Stimulated activated CD4-positive, alpha-beta T cell treated with anti-CD3 and anti-CD28 coated beads, Interleukin-12 subunit alpha, Interleukin-12 subunit beta, amount 100 ng/mL, for 48 hours (primary cell): ENCODE measurements around the gene PREX1.
"Not testable (repeated sequence)": the region's sequence is repeated elsewhere in the genome, so short reads cannot be mapped to it uniquely, and the experiment has no call there.

Experiments
- DNase-seq, 3 donors: peaks; one replicate each; pipeline ENCODE4 v3.0.0-alpha.2; 2020; ENCODE audit warnings: low read depth in 2 of 3, low spot score in 1 of 3

Gene PREX1

GRCh38 chr20:48849299-48849698, 21.5 kb upstream of the PREX1 start:
- DNase-seq: no peak

GRCh38 chr20:48847498-48848205, 19.9 kb upstream of the PREX1 start:
- no peak for DNase-seq

- peak; percentile 54 to 68 (median 66) for DNase-seq
Observed at GRCh38 chr20:48846516-48847492, 19.0 kb upstream of the PREX1 start.

GRCh38 chr20:48845721-48846306, 18.0 kb upstream of the PREX1 start:
- no peak for DNase-seq

GRCh38 chr20:48844996-48845395, 17.2 kb upstream of the PREX1 start:
- no peak for DNase-seq

- not testable (repeated sequence) for DNase-seq
Observed at GRCh38 chr20:48843896-48844295, 16.1 kb upstream of the PREX1 start.

- no peak for DNase-seq
Observed at GRCh38 chr20:48843057-48843806, 15.4 kb upstream of the PREX1 start.

- DNase-seq: no peak
Observed at GRCh38 chr20:48841875-48842529, 14.2 kb upstream of the PREX1 start.

- DNase-seq: no peak
Observed at GRCh38 chr20:48841196-48841874, 13.5 kb upstream of the PREX1 start.

- no peak for DNase-seq
Observed at GRCh38 chr20:48839154-48839917, 11.5 kb upstream of the PREX1 start.

GRCh38 chr20:48837014-48837413, 9.2 kb upstream of the PREX1 start:
- DNase-seq: no peak

- no peak for DNase-seq
Observed at GRCh38 chr20:48835390-48835789, 7.6 kb upstream of the PREX1 start.

GRCh38 chr20:48834278-48834677, 6.5 kb upstream of the PREX1 start:
- no peak for DNase-seq

- no peak for DNase-seq
Observed at GRCh38 chr20:48832405-48832730, 4.6 kb upstream of the PREX1 start.

- no peak for DNase-seq
Observed at GRCh38 chr20:48831718-48832404, 4.1 kb upstream of the PREX1 start.

- DNase-seq: no peak
Observed at GRCh38 chr20:48830826-48831318, 3.1 kb upstream of the PREX1 start.

GRCh38 chr20:48829940-48830339, 2.1 kb upstream of the PREX1 start:
- no peak for DNase-seq

GRCh38 chr20:48828734-48829460, 1.1 kb upstream of the PREX1 start:
- DNase-seq: no peak
